Epithelial cell of esophagus (primary cell): ENCODE measurements around the gene FAM83F.

ENCODE experiments used
- DNase-seq: peaks from one replicate; pipeline ENCODE4 v3.0.0; 2010; ENCODE audit warnings: low read depth
- H3K4me3 ChIP-seq: 2 replicates; pipeline ENCODE4 v1.5.1; 2011; ENCODE audit warnings: mild to moderate bottlenecking, low read length, control low read depth
- TF ChIP-seq, protein P1 (sequence below): IDR thresholded peaks from 2 replicates; pipeline ENCODE4 v1.5.1; 2011; ENCODE audit warnings: low read depth, mild to moderate bottlenecking, low read length, control low read depth, inconsistent platforms; ENCODE audit not compliant: insufficient read depth; ENCODE audit errors: missing control alignments

The FAM83F gene

GRCh38 chr22:40081662-40082061 is 86.9 kb downstream of the FAM83F start:
- TF ChIP-seq, protein P1, sequence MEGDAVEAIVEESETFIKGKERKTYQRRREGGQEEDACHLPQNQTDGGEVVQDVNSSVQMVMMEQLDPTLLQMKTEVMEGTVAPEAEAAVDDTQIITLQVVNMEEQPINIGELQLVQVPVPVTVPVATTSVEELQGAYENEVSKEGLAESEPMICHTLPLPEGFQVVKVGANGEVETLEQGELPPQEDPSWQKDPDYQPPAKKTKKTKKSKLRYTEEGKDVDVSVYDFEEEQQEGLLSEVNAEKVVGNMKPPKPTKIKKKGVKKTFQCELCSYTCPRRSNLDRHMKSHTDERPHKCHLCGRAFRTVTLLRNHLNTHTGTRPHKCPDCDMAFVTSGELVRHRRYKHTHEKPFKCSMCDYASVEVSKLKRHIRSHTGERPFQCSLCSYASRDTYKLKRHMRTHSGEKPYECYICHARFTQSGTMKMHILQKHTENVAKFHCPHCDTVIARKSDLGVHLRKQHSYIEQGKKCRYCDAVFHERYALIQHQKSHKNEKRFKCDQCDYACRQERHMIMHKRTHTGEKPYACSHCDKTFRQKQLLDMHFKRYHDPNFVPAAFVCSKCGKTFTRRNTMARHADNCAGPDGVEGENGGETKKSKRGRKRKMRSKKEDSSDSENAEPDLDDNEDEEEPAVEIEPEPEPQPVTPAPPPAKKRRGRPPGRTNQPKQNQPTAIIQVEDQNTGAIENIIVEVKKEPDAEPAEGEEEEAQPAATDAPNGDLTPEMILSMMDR, result no peak
- no peak overlapping the region for H3K4me3 ChIP-seq
- no peak for DNase-seq

DNA sequence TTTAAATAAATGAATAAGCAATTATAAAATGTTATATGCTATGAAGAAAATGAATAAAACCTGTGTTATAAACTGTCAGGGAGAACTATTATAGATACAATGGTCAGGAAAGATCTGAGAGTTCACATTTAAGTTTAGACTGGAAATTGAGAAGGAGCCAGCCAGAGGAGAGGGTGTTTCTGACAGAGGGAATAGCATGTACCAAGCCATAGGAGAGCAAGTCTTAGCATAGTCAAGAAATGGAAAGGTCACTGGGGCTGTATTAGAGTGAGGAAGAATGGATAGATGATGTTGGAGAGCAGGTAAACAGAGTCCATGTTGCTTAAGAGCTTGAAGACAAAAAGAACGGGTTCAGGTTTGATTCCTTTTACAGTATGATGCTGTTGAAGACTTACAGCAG is 87.4 kb downstream of the FAM83F start:
- H3K4me3 ChIP-seq, result no peak overlapping the region
- DNase-seq, result no peak
- TF ChIP-seq, protein P1, result no peak

- TF ChIP-seq, protein P1, result no peak
- no peak for DNase-seq
- H3K4me3 ChIP-seq, result no peak overlapping the region
Measured at GRCh38 chr22:40083794-40084193, 89.0 kb downstream of the FAM83F start.

- TF ChIP-seq, protein P1, result no peak
- H3K4me3 ChIP-seq, result no peak overlapping the region
- no peak for DNase-seq
Measured at GRCh38 chr22:40084246-40084645, 89.5 kb downstream of the FAM83F start.

GRCh38 chr22:40088818-40089217 is 94.1 kb downstream of the FAM83F start:
- no peak for DNase-seq
- no peak overlapping the region for H3K4me3 ChIP-seq
- TF ChIP-seq, protein P1, result no peak
